Ramos (cell line): ENCODE results near the gene CNN3.

Source experiments
- in situ Hi-C: fragments of 300-500 bp; cut with MboI; formaldehyde crosslinking; loops from one replicate; pipeline ENCODE4 v1.14.3; 2022; ENCODE audit warnings: low sequenced_read_pairs; ENCODE audit not compliant: unreplicated experiment

The CNN3 gene

GRCh38 chr1:94863297-94863911 lies 63.5 kb downstream of the CNN3 start:
- in situ Hi-C loops: no loop called here

GRCh38 chr1:94862718-94863117 lies 64.2 kb downstream of the CNN3 start:
- in situ Hi-C loops: no loop called here

GRCh38 chr1:94859174-94859573 lies 67.7 kb downstream of the CNN3 start:
- in situ Hi-C loops: no loop called here

- in situ Hi-C loops: no loop called here
These were observed 68.6 kb downstream of the CNN3 start for GRCh38 chr1:94858276-94858675.

- in situ Hi-C loops: no loop called here
These were observed 70.0 kb downstream of the CNN3 start for GRCh38 chr1:94856868-94857267.

DNA sequence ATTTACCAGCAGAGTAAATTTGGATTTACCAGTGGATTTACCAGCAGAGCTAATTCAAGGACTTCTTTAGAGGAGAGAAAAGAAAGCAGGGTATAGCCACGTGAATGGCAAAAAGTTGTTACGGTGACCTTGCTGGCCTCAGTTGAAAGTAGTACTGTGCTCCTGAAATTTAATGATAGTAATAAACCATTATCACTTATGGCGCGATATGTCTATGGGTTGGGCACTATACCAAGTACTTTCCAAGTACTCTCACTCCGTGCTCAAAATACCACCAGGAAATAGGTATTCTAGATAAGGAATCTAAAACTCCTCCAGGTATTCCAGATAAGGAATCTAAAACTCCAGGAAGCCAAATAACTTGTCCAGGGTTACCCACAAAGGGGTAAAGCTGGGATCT lies 70.9 kb downstream of the CNN3 start:
- in situ Hi-C loops: no loop called here

GRCh38 chr1:94855307-94855700 lies 71.6 kb downstream of the CNN3 start:
- in situ Hi-C loops: no loop called here

DNA sequence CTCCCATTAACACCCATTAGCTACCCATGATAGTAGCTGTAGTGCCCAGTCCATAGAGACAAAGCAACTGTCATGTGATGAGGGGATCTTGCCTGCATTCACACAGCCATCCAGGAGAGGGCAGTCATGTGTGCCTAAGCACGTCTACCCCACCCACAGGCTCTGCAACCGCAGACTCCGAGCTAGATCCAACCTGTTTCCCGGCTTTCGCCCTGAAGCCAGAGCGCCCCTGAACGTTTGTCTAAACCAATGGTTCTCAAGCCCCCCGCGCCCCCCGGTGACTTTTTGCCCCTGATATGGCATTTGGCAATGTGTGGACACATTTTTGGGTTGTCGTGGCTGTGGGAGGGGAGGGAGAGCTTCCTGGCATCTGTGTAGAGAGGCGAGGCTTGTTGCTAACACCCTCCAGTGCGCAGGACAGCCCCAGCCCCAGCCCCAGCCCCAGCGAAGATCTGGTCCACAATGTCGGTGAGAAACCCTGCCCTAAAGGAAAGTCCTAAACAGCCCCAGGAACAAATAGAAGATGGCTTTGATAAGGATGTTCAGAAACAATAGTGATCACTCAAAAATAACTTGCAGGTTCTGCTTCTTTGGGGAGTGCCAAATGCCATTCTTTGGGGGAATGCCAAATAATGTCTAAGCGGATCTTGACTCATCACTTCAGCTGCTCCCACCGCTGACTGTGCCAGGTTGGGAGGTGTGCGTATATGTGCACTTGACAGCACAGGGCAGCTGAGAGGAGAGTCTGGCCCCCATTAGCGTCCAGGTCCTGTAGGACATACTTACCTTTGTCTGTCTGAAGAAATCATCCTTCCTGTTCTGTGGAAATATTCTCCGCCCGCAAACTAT lies 72.2 kb downstream of the CNN3 start:
- in situ Hi-C loops: loop anchor here (5.0 kb wide), 1 partner anchor 188 kb away; no protein-coding TSS in a partner anchor

GRCh38 chr1:94852788-94853187 lies 74.1 kb downstream of the CNN3 start:
- in situ Hi-C loops: loop anchor here (5.0 kb wide), 1 partner anchor 190 kb away; no protein-coding TSS in a partner anchor

- in situ Hi-C loops: loop anchor here (5.0 kb wide), 1 partner anchor 191 kb away; no protein-coding TSS in a partner anchor
These were observed 75.3 kb downstream of the CNN3 start for GRCh38 chr1:94851571-94851970.
